ENCODE measurements around the gene CCDC191.

The CCDC191 gene

GRCh38 chr3:113954091-113954685 lies 102.1 kb downstream of the CCDC191 start:
- no peak for DNase-seq (ENCODE audit: low read depth in 2 of 2)

GRCh38 chr3:113953677-113954076 lies 102.6 kb downstream of the CCDC191 start:
- DNase-seq (ENCODE audit: low read depth in 2 of 2): no peak

- DNase-seq (ENCODE audit: low read depth in 2 of 2): no peak
Measured at GRCh38 chr3:113952921-113953320, 103.4 kb downstream of the CCDC191 start.

- no peak for DNase-seq (ENCODE audit: low read depth in 2 of 2)
Measured at GRCh38 chr3:113948015-113948917, 108.1 kb downstream of the CCDC191 start.

- DNase-seq (ENCODE audit: low read depth in 2 of 2): peak; percentile 37 to 43
Measured at GRCh38 chr3:113947372-113948014, 108.8 kb downstream of the CCDC191 start, which contains the start of gene ZDHHC23. ZDHHC23 (plus strand) TSS chr3:113948013; CDS start chr3:113948803, 790 bp downstream.

GRCh38 chr3:113946831-113947230 lies 109.5 kb downstream of the CCDC191 start:
- no peak for DNase-seq (ENCODE audit: low read depth in 2 of 2)

GRCh38 chr3:113927556-113927955 lies 128.8 kb downstream of the CCDC191 start:
- no peak for DNase-seq (ENCODE audit: low read depth in 2 of 2)

- no peak for DNase-seq (ENCODE audit: low read depth in 2 of 2)
Measured at GRCh38 chr3:113914646-113915045, 141.7 kb downstream of the CCDC191 start.
